22Rv1 (cell line): Measurements from ENCODE around the gene DNAAF3.

Source experiments
- ZFX ChIP-seq: fragments of 450-650 bp; IDR thresholded peaks from 2 replicates; pipeline ENCODE4 v1.6.1; 2017; ENCODE audit warnings: antibody characterized with exemption, borderline replicate concordance
- TF ChIP-seq, protein P1 (sequence below): fragments of 450-650 bp; IDR thresholded peaks from 2 replicates; pipeline ENCODE4 v1.5.1; 2017; ENCODE audit warnings: mild to moderate bottlenecking

DNA sequence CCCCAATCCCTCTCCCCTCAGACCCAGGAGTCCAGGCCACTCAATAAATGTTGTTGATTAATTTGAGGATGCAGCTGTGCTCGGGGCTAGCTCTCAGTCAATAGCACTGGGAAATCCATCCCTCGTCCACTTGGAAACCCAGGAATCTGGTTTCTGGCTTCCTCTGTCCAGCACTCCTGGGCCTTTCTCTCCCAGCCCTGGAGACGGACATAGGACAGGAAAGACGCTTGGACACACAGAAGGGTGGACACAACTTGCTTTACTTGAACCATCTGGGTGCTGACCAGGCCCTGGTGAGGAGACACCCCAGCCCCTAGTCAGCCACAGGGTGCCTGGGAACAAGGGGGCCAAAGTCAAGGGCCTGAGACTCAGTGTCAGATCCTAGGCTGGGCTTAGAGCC, 8.0 kb downstream of the DNAAF3 start:
- TF ChIP-seq, protein P1, sequence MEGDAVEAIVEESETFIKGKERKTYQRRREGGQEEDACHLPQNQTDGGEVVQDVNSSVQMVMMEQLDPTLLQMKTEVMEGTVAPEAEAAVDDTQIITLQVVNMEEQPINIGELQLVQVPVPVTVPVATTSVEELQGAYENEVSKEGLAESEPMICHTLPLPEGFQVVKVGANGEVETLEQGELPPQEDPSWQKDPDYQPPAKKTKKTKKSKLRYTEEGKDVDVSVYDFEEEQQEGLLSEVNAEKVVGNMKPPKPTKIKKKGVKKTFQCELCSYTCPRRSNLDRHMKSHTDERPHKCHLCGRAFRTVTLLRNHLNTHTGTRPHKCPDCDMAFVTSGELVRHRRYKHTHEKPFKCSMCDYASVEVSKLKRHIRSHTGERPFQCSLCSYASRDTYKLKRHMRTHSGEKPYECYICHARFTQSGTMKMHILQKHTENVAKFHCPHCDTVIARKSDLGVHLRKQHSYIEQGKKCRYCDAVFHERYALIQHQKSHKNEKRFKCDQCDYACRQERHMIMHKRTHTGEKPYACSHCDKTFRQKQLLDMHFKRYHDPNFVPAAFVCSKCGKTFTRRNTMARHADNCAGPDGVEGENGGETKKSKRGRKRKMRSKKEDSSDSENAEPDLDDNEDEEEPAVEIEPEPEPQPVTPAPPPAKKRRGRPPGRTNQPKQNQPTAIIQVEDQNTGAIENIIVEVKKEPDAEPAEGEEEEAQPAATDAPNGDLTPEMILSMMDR = no peak
- TF ChIP-seq ZFX = no peak
